Measurements from ENCODE around the gene DIO1.

GRCh38 chr1:53946252-53947171 lies 52.5 kb downstream of the DIO1 start, which contains the start of gene LRRC42:
- TF ChIP-seq CTCF (conservative IDR thresholded peaks at IDR 0.05; ENCODE audit: low read depth, low read length) (no peak), EZH2 (IDR thresholded peaks at IDR 0.05; ENCODE audit: borderline replicate concordance, low read depth, low read length, poor library complexity, severe bottlenecking) (no peak)

Data from A673 (cell line).